NCI-H1105 treated with DMSO at 0.1 percent for 48 hours (cell line): ENCODE results near the gene AQP12B.
"Not testable (repeated sequence)": the region's sequence is repeated elsewhere in the genome, so short reads cannot be mapped to it uniquely, and the experiment has no call there.

Experiments used
- DNase-seq: peaks from one replicate; lab custom pipeline; 2025; lab: John Stamatoyannopoulos, UW

Gene AQP12B

DNA sequence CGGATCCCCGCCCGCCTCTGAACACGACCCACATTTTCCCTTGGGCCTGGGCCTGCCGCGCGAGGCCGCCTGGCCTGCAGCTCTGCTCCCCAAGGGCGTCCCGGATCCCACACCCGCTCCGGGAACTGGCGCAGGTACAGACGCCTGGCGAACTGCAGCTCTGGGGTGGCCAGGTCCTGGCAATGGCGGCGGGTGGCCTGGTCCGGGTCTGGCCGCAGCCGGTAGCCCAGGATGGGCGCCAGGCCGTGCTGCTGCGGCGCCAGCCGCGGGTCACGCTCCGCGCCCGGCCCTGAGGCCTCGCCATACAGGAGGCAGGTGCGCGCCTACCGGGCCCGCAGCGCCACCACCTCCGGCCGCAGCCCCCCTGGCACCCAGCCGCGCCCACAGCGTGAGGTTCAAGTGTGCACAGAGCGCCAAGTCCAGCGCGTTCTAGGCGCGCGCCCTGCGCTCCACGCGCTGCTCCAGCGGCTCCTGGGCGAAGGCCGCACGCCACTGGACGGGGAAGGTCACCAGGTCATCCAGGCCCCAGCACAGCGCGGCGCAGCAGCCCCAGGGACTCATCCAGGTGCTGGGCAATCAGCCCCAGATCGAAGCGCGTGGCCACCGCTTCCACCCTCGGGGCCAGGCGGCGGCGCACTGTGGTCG is 18.5 kb upstream of the AQP12B start:
- no peak for DNase-seq

- DNase-seq, result not testable (repeated sequence)
These were observed 17.9 kb upstream of the AQP12B start for GRCh38 chr2:240700616-240701015.

DNA sequence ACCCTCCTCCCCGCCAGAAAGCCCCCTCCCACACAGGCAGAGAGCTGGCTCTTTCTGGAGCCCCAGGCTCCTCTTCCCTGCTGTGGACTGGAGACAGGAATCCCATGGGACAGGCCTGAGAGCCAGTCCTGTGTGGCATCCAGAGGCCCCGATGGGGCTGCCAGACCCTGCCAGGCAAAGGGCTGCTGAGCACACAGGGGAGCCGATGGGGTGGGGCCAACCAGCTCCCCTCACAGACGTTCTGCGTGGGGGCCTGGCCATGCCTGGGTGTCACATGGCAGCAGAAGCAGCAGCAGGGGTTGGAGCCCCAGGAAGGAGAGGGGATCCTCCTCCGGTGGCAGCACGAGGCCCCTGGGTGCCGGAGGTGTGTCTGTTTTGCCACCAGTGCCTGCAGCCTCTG is 17.1 kb upstream of the AQP12B start:
- not testable (repeated sequence) for DNase-seq

- not testable (repeated sequence) for DNase-seq
These were observed 16.3 kb upstream of the AQP12B start for GRCh38 chr2:240698852-240699561.

- not testable (repeated sequence) for DNase-seq
These were observed 13.8 kb upstream of the AQP12B start for GRCh38 chr2:240696469-240696868.

GRCh38 chr2:240695593-240695992 is 12.9 kb upstream of the AQP12B start:
- not testable (repeated sequence) for DNase-seq

GRCh38 chr2:240694304-240694703 is 11.6 kb upstream of the AQP12B start:
- DNase-seq, result not testable (repeated sequence)

- not testable (repeated sequence) for DNase-seq
These were observed 10.2 kb upstream of the AQP12B start for GRCh38 chr2:240692583-240693561.

DNA sequence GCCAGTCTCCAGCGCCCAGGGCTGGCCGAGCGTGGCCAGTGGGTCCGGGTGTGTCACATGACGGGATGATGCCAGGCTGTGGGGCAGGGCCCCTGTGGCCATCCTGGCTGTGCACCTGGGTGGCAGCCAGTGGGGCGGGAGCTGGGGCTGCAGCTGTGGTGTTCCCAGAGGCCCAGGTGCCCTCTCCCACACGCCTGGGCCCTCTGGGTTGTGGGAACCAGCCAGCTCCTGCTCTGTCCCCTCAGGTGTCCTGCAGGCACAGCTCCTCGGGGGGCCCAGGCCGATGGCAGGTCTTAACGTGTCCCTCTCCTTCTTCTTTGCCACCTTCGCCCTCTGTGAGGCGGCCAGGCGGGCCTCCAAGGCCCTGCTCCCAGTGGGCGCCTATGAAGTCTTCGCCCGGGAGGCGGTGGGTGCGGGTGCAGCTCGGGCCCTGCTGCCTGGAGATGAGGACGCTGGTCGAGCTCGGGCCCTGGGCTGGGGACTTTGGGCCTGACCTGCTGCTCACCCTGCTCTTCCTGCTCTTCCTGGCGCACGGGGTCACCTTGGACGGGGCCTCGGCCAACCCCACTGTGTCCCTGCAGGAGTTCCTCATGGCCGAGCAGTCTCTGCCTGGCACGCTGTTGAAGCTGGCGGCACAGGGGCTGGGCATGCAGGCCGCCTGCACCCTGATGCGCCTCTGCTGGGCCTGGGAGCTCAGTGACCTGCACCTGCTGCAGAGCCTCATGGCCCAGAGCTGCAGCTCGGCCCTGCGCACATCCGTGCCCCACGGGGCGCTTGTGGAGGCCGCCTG is 9.1 kb upstream of the AQP12B start, which contains the start of gene AQP12A:
TSS of gene AQP12A (plus strand) at position 236 of the 790 bp plus-strand sequence. CDS start at position 284, 48 bp downstream.
- DNase-seq, result not testable (repeated sequence)

- not testable (repeated sequence) for DNase-seq
These were observed 8.4 kb upstream of the AQP12B start for GRCh38 chr2:240691075-240691427.

DNA sequence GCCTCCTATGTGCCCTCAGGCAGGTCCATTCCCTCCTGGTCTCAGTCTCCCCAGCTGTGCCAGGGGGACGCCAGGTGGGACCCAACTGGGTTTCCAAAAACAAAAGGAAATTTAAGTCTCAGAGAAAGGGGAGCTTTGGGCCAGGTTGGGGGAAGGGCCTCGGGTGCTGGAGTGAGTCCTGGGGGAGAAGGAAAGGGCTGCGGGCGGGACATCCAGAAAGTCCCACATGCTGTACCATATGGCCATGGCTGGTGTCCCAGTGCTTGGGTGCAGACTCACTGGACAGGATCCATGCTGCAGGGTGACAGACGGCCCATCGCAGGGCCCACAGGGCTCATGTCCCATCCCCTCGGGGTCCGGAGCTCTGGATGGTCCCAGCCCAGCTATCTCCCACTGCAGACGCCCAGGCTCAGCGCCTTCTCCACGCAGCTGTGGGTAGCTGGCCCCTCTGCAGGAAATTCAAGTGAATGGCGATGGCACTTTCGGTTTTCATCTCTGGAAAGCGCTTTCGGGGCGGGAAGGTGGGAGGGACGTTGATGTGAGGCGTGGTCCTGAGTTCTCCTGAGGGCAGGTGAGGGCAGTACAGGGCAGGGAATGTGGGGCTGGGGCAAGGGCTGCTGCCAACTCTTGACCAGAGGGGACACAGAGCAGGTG is 7.9 kb upstream of the AQP12B start:
- DNase-seq, result not testable (repeated sequence)

DNA sequence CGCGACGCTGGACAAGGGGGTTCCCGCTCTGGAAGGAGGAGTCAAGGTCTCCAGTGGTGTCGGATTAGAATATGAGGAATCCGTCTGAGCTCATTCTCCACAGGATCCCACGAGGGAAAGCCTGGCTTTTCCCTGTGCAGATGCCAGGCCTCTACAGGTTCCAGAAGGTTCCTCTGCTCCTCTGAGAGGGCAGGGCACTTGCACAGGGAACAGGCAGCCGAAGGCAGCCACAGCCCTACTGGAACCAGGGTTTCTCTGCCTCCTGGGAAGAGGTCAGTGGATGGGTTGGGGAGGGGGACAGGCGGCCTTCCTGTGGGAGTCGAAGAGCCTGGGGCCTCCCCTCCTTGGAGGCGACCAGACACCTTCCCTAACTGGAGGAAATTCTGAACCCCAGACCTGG is 7.3 kb upstream of the AQP12B start:
- DNase-seq, result no peak

GRCh38 chr2:240688553-240688919 is 5.9 kb upstream of the AQP12B start:
- no peak for DNase-seq

- DNase-seq, result no peak
These were observed 5.3 kb upstream of the AQP12B start for GRCh38 chr2:240687741-240688552.

DNA sequence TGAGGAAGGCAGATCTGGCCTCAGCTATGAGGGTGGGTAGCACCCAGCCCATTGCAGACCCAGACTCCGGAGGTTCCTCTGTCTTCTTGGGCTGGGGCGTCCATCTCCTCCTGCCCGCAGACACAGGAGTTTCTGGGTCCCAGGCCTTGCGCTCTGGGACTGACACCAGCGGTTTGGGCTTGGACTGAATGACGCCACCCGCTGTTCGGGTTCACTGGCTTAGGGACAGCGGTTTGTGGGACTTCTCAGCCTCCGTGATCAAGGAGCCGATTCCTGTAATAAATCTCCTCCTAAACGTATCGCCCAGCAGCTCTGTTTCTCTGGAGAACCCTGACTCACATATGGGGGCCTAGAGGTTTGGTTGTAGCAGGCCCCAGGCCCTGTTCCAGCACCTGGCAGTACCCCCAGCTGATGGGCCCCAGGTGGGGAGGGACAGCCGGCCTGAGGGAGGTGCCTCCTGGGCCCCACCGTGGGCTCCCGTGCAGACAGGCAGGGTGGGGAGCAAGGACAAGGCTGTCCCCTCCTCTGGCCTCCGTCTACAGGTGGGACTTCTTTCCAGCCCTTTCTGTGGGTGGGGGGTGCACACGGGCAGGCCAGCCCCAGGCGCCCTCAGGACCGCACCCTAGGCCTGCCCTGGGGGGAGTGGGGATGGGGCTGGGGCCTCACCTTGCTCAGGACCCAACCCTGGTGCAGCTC is 4.5 kb upstream of the AQP12B start:
- no peak for DNase-seq

DNA sequence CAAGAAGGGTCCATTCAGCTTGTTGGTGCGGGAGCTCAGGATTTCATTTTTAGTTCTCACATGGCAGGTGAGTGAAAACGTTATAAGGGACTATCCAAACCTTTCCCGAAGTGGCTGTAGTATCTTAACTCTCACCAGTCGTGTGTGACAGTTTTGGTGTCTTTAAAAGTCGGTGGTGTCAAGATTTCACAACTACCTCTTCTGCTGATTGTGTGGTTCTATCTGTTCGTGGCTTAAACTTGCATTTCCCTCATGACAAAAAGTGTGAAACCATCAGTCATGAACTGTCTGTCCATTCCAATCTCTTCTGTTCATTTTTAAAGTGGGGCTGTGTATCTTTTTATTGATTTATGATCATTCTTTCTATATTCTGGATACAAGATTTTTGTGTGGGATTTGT is 3.8 kb upstream of the AQP12B start:
- no peak for DNase-seq

- no peak for DNase-seq
These were observed 3.2 kb upstream of the AQP12B start for GRCh38 chr2:240685771-240686371.

DNA sequence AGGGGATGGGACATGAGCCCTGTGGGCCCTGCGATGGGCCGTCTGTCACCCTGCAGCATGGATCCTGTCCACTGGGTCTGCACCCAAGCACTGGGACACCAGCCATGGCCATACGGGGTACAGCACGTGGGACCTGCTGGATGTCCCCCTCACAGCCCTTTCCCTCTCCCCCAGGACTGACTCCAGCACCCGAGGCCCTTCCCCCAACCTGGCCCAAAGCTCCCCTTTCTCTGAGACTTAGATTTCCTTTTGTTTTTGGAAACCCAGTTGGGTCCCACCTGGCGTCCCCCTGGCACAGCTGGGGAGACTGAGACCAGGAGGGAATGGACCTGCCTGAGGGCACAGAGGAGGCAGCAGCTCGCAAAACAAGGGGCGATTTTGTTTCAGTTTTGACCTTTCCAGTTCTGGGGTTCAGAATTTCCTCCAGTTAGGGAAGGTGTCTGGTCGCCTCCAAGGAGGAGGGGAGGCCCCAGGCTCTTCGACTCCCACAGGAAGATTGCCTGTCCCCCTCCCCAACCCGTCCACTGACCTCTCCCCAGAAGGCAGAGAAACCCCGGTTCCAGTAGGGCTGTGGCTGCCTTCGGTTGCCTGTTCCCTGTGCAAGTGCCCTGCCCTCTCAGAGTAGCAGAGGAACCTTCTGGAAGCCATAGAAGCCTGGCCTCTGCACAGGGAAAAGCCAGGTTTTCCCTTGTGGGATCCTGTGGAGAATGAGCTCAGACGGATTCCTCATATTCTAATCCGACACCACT is 1.5 kb upstream of the AQP12B start:
- not testable (repeated sequence) for DNase-seq
